ENCODE measurements around the gene ARHGAP18.
"Not testable (repeated sequence)": the region's sequence is repeated elsewhere in the genome, so short reads cannot be mapped to it uniquely, and the experiment has no call there.

- not testable (repeated sequence) for TF ChIP-seq CTCF (IDR thresholded peaks at IDR 0.05; ENCODE audit: low read length); EZH2 (optimal IDR thresholded peaks at IDR 0.05; ENCODE audit: low read depth, low read length); EZH2phosphoT487 (IDR thresholded peaks at IDR 0.05; ENCODE audit: low read length)
These were observed 135.4 kb downstream of the ARHGAP18 start for GRCh38 chr6:129574605-129575004.
